ENCODE results near the gene MTCL1. TPM values are rescaled to one million over a fixed set of nuclear protein-coding genes. Genes with fewer than 3 reads are reported as not detected.

MTCL1 gene
- total RNA-seq, result 38.0 and 56.0 TPM in 2 replicates
- 31.0 and 35.0 TPM in 2 replicates for polyA plus RNA-seq
- 26.9 and 35.7 TPM in 2 replicates for polyA plus RNA-seq (2012)
- polyA minus RNA-seq (ENCODE audit: low replicate concordance), result 30.9 and 31.1 TPM in 2 replicates

DNA sequence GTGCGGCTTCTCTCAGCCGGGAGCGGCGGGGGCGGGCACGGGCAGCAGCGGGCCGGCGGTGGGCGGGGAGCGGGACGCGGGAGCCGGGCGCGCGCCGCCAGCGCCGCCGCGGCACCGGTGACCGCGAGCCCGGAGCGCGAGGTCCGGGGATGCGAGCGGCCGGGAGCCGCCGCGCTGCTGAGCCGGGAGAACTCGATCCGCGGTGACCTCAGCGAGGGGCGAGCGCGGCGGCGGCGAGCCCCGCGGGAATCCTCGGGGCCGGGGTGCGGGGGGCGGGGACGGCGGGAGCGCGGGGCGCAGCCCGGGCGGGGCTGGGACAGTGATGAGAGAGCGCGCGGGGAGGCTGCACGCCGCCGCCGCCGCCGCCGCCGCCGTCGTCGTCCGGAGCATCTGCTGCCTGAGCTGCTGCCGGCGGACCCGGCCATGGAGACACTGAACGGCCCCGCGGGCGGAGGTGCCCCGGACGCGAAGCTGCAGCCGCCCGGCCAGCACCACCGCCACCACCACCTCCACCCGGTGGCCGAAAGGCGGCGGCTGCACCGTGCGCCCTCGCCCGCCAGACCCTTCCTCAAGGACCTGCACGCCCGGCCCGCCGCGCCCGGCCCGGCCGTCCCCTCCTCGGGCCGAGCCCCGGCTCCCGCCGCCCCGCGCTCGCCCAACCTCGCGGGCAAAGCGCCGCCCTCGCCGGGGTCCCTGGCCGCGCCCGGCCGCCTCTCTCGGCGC, at the start of gene MTCL1:
TSS of gene MTCL1 (plus strand) at position 319 of the 723 bp plus-strand sequence. CDS start at position 424, 105 bp downstream.
- Histone ChIP-seq H3K79me2 (ENCODE audit: control insufficient read depth, insufficient read depth, low read length) (peaks cover 41% of the 10 kb centered on the region), H3K4me2 (ENCODE audit: extremely low read depth, insufficient read depth, low read length) (peak within 1 kb of the TSS; percentile 98)
- DNase-seq (ENCODE audit: low read depth in 2 of 2), result peak; percentile 39 to 56

DNA sequence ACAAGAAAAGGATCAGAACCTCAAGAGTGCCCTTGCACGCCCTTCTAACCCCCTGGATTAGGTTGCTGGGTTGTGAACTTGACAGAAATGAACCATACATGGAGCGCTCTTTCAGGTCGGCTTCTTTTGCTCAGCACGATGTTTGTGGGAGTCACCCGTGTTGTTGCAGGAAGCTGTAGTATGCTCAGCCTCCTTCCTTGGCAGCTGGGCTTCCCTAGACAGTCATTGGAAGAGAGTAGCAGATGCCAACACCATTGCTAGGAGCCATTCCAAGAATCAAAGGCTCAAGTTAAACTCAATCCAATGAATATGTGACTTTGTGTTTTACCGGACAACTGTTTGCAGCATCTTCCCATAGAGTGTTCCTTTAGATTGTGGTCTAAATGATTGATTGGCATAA, 49.1 kb upstream of the MTCL1 start:
- no peaks in the 10 kb centered on the region for H3K27me3 ChIP-seq (ENCODE audit: control insufficient read depth, insufficient read depth, low read length)
- no peak overlapping the region for H3K27ac ChIP-seq (ENCODE audit: insufficient read depth, low read length)
- no peak overlapping the region for H3K4me3 ChIP-seq (replicated peaks in 1 of 4; ENCODE audit: control extremely low read depth in 1 of 4, insufficient read depth in 1 of 4, low read depth in 3 of 4, low read length in 4 of 4)
- no peaks in the 10 kb centered on the region for H3K36me3 ChIP-seq (ENCODE audit: control insufficient read depth, insufficient read depth, low read length)
- no peaks in the 10 kb centered on the region for H3K79me2 ChIP-seq (ENCODE audit: control insufficient read depth, insufficient read depth, low read length)
- H3K9ac ChIP-seq (ENCODE audit: insufficient read depth, low read length), result no peak overlapping the region
- no peaks in the 10 kb centered on the region for H4K20me1 ChIP-seq (ENCODE audit: control insufficient read depth, extremely low read depth, insufficient read depth, low read length)
- no peak for DNase-seq (ENCODE audit: low read depth in 2 of 2)
- no peaks in the 10 kb centered on the region for H3K9me3 ChIP-seq (ENCODE audit: control insufficient read depth, insufficient read depth, low read depth, low read length)
- TF ChIP-seq, protein P1, sequence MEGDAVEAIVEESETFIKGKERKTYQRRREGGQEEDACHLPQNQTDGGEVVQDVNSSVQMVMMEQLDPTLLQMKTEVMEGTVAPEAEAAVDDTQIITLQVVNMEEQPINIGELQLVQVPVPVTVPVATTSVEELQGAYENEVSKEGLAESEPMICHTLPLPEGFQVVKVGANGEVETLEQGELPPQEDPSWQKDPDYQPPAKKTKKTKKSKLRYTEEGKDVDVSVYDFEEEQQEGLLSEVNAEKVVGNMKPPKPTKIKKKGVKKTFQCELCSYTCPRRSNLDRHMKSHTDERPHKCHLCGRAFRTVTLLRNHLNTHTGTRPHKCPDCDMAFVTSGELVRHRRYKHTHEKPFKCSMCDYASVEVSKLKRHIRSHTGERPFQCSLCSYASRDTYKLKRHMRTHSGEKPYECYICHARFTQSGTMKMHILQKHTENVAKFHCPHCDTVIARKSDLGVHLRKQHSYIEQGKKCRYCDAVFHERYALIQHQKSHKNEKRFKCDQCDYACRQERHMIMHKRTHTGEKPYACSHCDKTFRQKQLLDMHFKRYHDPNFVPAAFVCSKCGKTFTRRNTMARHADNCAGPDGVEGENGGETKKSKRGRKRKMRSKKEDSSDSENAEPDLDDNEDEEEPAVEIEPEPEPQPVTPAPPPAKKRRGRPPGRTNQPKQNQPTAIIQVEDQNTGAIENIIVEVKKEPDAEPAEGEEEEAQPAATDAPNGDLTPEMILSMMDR (conservative IDR thresholded peaks at IDR 0.05 in 1 of 2, IDR thresholded peaks at IDR 0.05 in 1 of 2; ENCODE audit: low read depth in 1 of 2, low read length in 2 of 2), result no peak
- peak overlapping the region; percentile 22 for H2AFZ ChIP-seq (ENCODE audit: low read length)
- H3K4me1 ChIP-seq (ENCODE audit: control insufficient read depth, extremely low read depth, insufficient read depth, low read length), result no peaks in the 10 kb centered on the region
- no peak overlapping the region for H3K4me2 ChIP-seq (ENCODE audit: extremely low read depth, insufficient read depth, low read length)

More for the DNA sequence above, at the start of gene MTCL1:
- TF ChIP-seq, protein P1 (conservative IDR thresholded peaks at IDR 0.05 in 1 of 2, IDR thresholded peaks at IDR 0.05 in 1 of 2; ENCODE audit: low read depth in 1 of 2, low read length in 2 of 2), result no peak
- TF ChIP-seq EZH2 (IDR thresholded peaks at IDR 0.05; ENCODE audit: low read length, missing control alignments), result no peak
- Histone ChIP-seq H3K27ac (ENCODE audit: insufficient read depth, low read length) (peak within 1 kb of the TSS; percentile 82), H3K4me1 (ENCODE audit: control insufficient read depth, extremely low read depth, insufficient read depth, low read length) (peaks cover 16% of the 10 kb centered on the region), H3K9me3 (ENCODE audit: control insufficient read depth, insufficient read depth, low read depth, low read length) (no peaks in the 10 kb centered on the region), H4K20me1 (ENCODE audit: control insufficient read depth, extremely low read depth, insufficient read depth, low read length) (no peaks in the 10 kb centered on the region), H2AFZ (ENCODE audit: low read length) (peak within 1 kb of the TSS; percentile 81), H3K36me3 (ENCODE audit: control insufficient read depth, insufficient read depth, low read length) (peaks cover 2% of the 10 kb centered on the region), H3K9ac (ENCODE audit: insufficient read depth, low read length) (peak within 1 kb of the TSS; percentile 70), H3K4me3 (replicated peaks in 1 of 4; ENCODE audit: control extremely low read depth in 1 of 4, insufficient read depth in 1 of 4, low read depth in 3 of 4, low read length in 4 of 4) (peak within 1 kb of the TSS; percentile 67 to 92 (median 78)), H3K27me3 (ENCODE audit: control insufficient read depth, insufficient read depth, low read length) (no peaks in the 10 kb centered on the region)

DNA sequence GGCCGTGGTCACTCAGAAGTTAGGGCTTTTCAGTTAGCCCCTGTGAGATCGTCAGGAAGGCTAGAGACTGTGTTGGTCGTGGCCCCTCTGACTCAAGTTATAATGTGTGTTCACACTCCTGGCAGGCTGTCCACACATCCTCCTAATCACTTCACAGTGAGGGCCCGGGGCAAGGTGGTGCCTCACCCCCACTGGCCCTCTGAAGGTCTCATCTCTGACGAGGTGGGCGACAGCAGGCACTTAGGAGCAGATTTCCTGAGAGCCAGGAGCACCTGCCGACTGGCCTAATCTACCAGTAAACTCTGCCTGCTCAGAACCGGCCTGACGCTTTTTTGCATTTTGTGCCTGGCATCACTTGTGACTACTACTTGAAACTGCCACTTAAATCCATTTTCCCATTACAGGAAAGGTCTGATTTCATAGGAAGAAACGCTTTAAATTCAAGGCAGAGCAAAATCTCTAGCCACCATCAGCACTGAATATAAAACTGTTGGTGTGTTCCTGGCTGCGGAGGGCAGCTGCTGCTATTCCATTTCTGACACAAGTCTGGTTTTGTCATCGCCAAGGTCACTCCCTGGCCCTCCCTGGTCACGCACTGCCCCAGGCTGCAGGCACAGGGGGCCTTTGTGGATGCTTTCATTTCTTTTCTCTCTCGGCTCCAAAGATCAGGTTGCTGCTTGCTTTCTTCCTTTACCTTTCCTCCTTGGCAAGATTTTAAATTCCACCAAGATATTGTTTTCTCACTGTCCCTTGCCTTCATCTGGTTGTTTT, 48.1 kb upstream of the MTCL1 start:
- Histone ChIP-seq H3K36me3 (ENCODE audit: control insufficient read depth, insufficient read depth, low read length) (no peaks in the 10 kb centered on the region), H2AFZ (ENCODE audit: low read length) (no peak overlapping the region), H3K9me3 (ENCODE audit: control insufficient read depth, insufficient read depth, low read depth, low read length) (no peaks in the 10 kb centered on the region), H3K27me3 (ENCODE audit: control insufficient read depth, insufficient read depth, low read length) (no peaks in the 10 kb centered on the region), H3K9ac (ENCODE audit: insufficient read depth, low read length) (no peak overlapping the region), H3K79me2 (ENCODE audit: control insufficient read depth, insufficient read depth, low read length) (no peaks in the 10 kb centered on the region), H3K4me2 (ENCODE audit: extremely low read depth, insufficient read depth, low read length) (no peak overlapping the region), H3K27ac (ENCODE audit: insufficient read depth, low read length) (no peak overlapping the region), H4K20me1 (ENCODE audit: control insufficient read depth, extremely low read depth, insufficient read depth, low read length) (no peaks in the 10 kb centered on the region), H3K4me3 (replicated peaks in 1 of 4; ENCODE audit: control extremely low read depth in 1 of 4, insufficient read depth in 1 of 4, low read depth in 3 of 4, low read length in 4 of 4) (no peak overlapping the region), H3K4me1 (ENCODE audit: control insufficient read depth, extremely low read depth, insufficient read depth, low read length) (no peaks in the 10 kb centered on the region)
- no peak for TF ChIP-seq EZH2 (IDR thresholded peaks at IDR 0.05; ENCODE audit: low read length, missing control alignments)
- TF ChIP-seq, protein P1 (conservative IDR thresholded peaks at IDR 0.05 in 1 of 2, IDR thresholded peaks at IDR 0.05 in 1 of 2; ENCODE audit: low read depth in 1 of 2, low read length in 2 of 2), result no peak
- no peak for DNase-seq (ENCODE audit: low read depth in 2 of 2)
